GM20000 (cell line): ENCODE data around the gene LRRC8E.
"Not testable (repeated sequence)": the region's sequence is repeated elsewhere in the genome, so short reads cannot be mapped to it uniquely, and the experiment has no call there.

Source experiments
- DNase-seq: peaks from one replicate; pipeline ENCODE4 v3.0.0; 2012; ENCODE audit warnings: low spot score
- CTCF ChIP-seq: IDR thresholded peaks from 2 replicates; pipeline ENCODE4 v1.5.1; 2012; ENCODE audit warnings: mild to moderate bottlenecking, control low read depth; ENCODE audit errors: extremely low read depth, missing control alignments

Gene LRRC8E

GRCh38 chr19:7856109-7856591 lies 32.2 kb upstream of the LRRC8E start:
- DNase-seq: no peak
- TF ChIP-seq CTCF: no peak

- TF ChIP-seq CTCF: no peak
- no peak for DNase-seq
Observed at GRCh38 chr19:7856679-7857663, 31.3 kb upstream of the LRRC8E start.

GRCh38 chr19:7857727-7858108 lies 30.6 kb upstream of the LRRC8E start:
- DNase-seq: no peak
- TF ChIP-seq CTCF: no peak

- DNase-seq: no peak
Observed at GRCh38 chr19:7858109-7858770, 30.1 kb upstream of the LRRC8E start.

GRCh38 chr19:7859087-7859486 lies 29.2 kb upstream of the LRRC8E start:
- DNase-seq: not testable (repeated sequence)

More at GRCh38 chr19:7858109-7858770, 30.1 kb upstream of the LRRC8E start:
- no peak for TF ChIP-seq CTCF

GRCh38 chr19:7859831-7860713 lies 28.2 kb upstream of the LRRC8E start:
- no peak for TF ChIP-seq CTCF
- no peak for DNase-seq

GRCh38 chr19:7860714-7861618 lies 27.3 kb upstream of the LRRC8E start:
- no peak for DNase-seq
- no peak for TF ChIP-seq CTCF
